HG03097 (cell line): ENCODE results near the gene WIZ.

Source experiments
- ATAC-seq: cut with Tn5 transposase; IDR thresholded peaks from one replicate; pipeline ENCODE4 v1.9.1; 2021; ENCODE audit not compliant: unreplicated experiment, low FRiP score

Gene WIZ

GRCh38 chr19:15431396-15432017 is 18.2 kb downstream of the WIZ start:
- no peak for ATAC-seq

- ATAC-seq: no peak
Observed at GRCh38 chr19:15430526-15431120, 19.1 kb downstream of the WIZ start.

DNA sequence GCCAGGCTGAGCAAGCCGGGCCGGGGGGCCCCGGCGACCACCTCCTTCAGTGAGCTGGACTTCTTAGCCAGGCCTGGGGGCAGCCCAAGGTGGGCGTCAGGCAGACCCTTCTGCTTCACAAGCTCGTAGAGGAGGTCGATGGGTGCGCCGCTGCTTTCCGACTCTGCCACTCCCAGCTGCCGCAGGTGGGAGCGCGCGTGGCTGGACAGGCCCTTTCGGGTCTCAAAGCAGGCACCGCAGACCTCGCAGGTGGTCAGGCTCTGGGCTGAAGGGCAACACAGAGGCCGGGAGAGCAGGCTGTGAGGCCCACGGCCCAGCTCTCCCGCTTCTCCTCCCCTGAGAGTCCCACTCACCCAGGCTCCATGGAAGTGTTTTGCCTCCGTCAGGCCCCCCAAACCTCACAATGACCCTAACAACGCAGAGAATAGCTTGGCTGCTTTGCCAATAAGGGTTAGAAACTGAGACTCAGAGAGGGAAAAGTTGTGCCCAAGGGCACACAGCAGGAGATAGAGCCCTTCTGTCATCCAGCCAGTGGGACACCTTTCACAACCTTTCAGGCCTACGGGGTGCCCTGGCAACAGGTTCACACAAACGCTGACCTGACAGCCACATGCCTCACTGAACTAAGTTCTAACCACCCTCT is 19.8 kb downstream of the WIZ start:
- ATAC-seq: no peak

GRCh38 chr19:15428956-15429824 is 20.6 kb downstream of the WIZ start:
- ATAC-seq: no peak

GRCh38 chr19:15427991-15428471 is 21.7 kb downstream of the WIZ start:
- no peak for ATAC-seq

DNA sequence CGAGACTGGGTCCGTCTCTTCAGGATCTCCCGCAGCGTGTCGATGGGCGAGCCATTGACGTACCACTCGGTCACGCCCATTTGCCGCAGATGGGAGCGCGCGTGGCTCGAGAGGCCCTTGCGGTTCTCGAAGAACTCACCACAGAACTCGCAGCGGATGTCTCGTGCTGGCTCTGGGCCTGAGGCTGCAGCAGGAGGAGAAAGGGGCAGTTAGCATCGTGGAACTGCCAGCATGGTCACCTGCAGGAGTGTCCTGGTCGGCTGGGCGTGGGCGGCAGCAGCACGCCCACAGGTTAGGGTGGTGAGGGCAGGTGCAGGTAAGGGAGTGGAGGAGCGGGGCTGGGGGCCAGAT is 22.4 kb downstream of the WIZ start:
- no peak for ATAC-seq

GRCh38 chr19:15426485-15427349 is 23.0 kb downstream of the WIZ start:
- no peak for ATAC-seq

DNA sequence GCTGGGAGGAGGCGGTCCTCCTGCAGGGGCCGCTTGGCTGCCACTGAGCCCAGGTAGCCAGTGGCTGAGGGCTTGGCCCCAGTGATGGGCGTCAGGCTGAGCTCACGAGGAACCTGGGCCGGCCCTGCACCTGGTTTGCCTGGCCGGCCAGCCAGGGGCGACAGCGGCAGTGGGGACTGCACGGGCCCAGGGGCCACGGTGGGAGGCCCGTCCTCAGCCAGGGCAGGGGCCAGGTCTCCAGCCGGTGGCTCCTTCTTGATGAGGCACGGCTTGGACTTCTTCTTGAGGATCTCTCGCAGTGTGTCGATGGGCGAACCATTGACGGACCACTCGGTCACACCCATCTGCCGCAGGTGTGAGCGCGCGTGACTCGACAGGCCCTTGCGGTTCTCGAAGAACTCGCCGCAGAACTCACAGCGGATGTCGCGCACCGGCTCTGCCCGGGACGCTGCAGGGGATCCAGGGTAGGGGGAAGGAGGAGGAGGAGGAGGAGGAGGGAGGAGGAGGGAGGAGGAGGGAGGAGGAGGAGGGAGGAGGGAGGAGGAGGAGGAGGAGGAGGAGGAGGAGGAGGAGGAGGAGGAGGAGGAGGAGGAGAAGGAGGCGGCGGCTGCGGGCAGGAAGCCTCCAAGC is 24.3 kb downstream of the WIZ start:
- no peak for ATAC-seq

GRCh38 chr19:15424692-15425272 is 25.0 kb downstream of the WIZ start:
- no peak for ATAC-seq

DNA sequence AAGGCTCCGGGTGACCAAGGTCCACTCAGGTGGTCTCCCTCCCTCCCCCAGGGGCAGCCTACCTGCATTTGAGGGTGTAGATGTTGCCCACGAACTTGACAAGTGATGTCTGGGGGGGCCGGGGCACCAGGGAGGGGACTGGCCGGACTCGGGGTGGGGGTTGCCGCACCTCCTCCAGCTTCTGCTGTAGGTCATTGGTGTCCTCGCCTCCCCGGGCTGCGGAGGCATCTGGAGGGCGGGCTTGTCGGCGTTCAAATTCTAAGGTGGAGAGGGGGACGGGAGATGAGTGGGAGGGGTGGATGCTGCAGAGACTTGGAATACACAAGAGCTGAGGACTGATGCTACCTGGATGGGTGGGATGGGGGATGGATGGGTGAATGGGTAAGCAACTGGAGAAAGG is 25.6 kb downstream of the WIZ start:
- ATAC-seq: no peak

DNA sequence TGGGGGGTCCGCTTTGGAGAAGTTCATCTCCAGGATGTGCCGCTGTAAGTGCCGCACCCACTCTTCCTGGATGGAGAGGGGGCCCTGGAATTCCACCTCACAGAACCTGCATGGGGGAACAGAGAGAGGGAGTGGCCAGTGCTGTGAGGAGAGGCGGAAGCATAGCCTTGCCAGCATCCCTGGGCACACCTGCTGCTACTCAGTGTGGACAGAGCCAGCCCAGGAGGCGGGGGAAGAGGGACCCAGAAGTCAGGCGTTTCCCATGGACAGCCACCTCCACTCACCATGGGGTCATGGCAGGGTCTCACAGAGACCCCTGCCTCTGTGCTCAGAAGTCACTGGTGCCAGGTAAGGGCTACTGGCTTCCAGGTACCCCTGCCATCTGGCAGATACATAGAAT is 26.6 kb downstream of the WIZ start:
- ATAC-seq: no peak

DNA sequence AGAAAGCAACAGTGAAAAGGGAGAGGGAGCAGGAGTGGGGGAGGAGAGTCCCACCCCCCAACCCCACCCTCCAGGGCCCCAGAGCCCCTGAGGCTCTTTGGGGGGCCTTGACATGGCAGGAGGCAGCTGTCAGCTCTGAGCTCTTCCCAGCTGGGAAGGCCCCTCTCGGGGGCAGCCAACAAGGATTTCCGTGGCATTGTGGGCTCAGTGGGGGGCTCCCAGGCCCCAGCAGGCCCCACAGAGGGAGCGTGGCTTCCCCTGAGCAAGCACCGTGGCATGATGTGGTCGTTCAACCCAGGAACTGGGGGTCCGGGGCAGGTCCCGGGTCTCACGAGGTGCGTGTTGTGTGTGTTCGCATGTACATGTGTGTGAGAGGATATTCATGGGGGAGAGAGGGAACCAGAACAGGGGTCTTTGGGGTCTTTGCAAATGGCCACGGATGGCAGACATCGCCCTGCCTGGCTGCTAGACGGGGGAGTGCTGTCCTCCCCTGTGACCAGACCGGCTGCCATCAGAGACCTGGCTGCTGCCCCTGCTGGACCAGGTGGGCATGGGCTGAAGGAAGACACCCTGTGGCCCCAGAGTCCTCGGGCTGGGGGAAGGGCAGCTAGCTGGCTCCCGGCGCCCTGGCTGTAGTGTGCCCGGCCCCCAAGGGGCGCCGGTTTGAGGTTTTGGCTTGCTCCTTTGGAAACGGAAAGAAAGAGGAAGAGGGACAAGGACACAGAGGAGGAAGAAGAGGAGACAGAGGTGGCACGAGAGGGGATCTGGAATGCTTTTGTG is 27.3 kb downstream of the WIZ start:
- ATAC-seq: no peak

DNA sequence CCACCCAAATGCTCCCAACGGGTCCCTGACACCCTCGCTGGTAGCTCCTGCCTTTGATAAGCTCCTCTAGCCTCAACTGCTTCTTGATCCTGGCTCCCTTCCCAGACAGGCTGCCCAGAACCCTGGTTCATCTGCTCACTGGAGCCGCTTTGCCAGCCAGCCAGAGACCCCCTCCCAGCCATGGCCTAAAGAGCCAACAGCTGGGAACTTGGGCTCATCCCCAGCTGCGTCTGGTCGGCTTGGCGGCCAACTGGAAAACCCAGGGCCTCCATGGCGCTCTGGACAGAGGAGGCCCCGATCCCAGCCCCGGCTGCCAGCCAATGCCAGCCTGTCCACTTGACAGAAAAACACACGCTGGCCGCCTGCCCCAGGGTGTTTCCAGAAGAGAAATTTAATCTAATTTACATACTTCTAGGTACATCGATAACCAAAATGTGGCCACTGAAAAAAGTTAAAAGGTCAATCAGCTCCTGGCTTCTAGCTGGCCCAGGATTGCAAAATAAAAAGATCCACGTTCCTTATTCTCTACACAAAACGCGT is 28.0 kb downstream of the WIZ start:
- no peak for ATAC-seq

GRCh38 chr19:15421136-15421695 is 28.5 kb downstream of the WIZ start:
- no peak for ATAC-seq

- ATAC-seq: no peak
Observed at GRCh38 chr19:15419413-15420025, 30.2 kb downstream of the WIZ start.

DNA sequence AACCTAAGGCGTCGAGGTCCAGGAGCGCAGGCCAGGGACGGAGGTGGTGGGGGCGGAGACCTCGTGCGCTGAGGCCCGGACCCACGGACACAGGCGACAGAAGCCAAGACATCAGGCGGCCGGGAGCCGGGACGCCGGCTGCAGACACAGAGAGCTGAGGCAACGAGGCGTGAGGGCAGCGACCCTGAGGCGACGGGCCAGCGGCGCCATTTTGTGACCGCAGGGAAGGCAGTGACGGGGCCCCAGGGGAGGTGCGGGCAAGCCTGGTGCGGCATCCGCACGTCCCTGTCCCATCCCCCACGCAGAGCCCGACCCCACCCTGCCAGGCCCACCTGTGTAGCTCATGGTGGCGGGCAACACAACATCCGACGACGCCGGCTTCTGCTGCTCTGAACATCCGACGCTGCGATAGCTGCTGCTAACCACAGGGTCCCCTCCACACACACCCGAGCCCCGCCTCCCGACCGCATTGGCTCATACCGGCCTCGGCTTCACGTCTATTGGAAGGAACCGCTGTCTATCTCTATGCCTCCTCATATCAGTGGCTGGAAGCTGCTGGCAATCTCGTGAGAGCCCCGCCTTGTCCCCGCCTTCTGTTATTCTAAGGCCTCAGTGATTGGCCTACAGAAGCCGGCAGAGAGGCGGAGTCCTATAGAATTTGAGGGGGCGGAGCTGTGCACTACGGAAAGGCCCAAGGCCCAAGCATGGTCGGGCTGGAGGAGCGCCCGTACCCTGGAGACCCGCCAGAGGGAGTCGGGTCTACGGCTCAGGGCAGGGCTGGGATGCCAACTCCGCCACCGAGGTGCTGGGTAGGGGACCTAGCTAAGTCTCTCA is 31.0 kb downstream of the WIZ start, which contains the start of gene AKAP8L:
Gene AKAP8L (minus strand): TSS at position 410 of the 834 bp plus-strand sequence. CDS start 65 bp downstream, at position 345.
- peak; percentile 92 for ATAC-seq

- no peak for ATAC-seq
Observed at GRCh38 chr19:15418231-15418578, 31.6 kb downstream of the WIZ start.
